ENCODE data around the gene RANBP9. TPM values are rescaled to one million over a fixed set of nuclear protein-coding genes. Genes with fewer than 3 reads are reported as not detected.

The RANBP9 gene
- total RNA-seq, 2 experiments from 2014 or later = 50.8 to 65.0 TPM

GRCh38 chr6:13617066-13617465, 94.6 kb downstream of the RANBP9 start:
- no peak for ATAC-seq
- peaks cover 37% of the 10 kb centered on the region for H3K4me1 Mint-ChIP-seq
- no peaks in the 10 kb centered on the region for H3K27me3 Mint-ChIP-seq
- intact Hi-C loops (cut with DNase I, micrococcal nuclease) = loop anchor here (5.0 kb wide), 2 partner anchors 145 to 1630 kb away; partner anchors contain the start of gene JARID2 (in 1 of the 2)
- peaks cover 53% of the 10 kb centered on the region for H3K36me3 Mint-ChIP-seq (ENCODE audit: low read depth)
- peak overlapping the region; percentile 92 for H3K4me3 Mint-ChIP-seq
- DNase-seq = no peak
- H3K27ac Mint-ChIP-seq = peak overlapping the region; percentile 90
- H3K9me3 Mint-ChIP-seq (ENCODE audit: low read depth) = no peaks in the 10 kb centered on the region
- CTCF ChIA-PET = interaction anchor here (0.6 to 3.6 kb wide), 8 partner anchors 7 to 197 kb away, joined by 3 to 32 read pairs (median 7); partner anchors contain the start of genes MCUR1, RANBP9 and SIRT5
- POLR2A ChIA-PET = interaction anchor here (0.7 kb wide), 1 partner anchor 315 kb away, joined by 3 read pairs; no protein-coding TSS in a partner anchor

GRCh38 chr6:13615792-13616120, 95.9 kb downstream of the RANBP9 start:
- Mint-ChIP-seq H3K4me1 (peaks cover 44% of the 10 kb centered on the region), H3K36me3 (ENCODE audit: low read depth) (peaks cover 48% of the 10 kb centered on the region), H3K27me3 (no peaks in the 10 kb centered on the region), H3K27ac (peak overlapping the region; percentile 90), H3K9me3 (ENCODE audit: low read depth) (no peaks in the 10 kb centered on the region), H3K4me3 (peak overlapping the region; percentile 92)
- CTCF ChIA-PET = interaction anchor here (0.6 to 3.6 kb wide), 22 partner anchors 9 to 287 kb away, joined by 3 to 32 read pairs (median 6); partner anchors contain the start of genes RANBP9, SIRT5 and TBC1D7
- ATAC-seq = peak; percentile 33
- intact Hi-C loops (cut with DNase I, micrococcal nuclease) = loop anchor here (1.0 to 5.0 kb wide), 11 partner anchors 41 to 1632 kb away; partner anchors contain the start of genes SIRT5 (in 2 of the 2), GFOD1 (in 1 of the 2), JARID2 (in 1 of the 2) and MCUR1 (in 1 of the 2)
- peak; percentile 70 for DNase-seq
- POLR2A ChIA-PET = interaction anchor here (0.6 to 2.1 kb wide), 8 partner anchors 21 to 287 kb away, joined by 3 to 10 read pairs (median 6); partner anchors contain the start of genes RANBP9, SIRT5 and TBC1D7

GRCh38 chr6:13614926-13615791, 96.5 kb downstream of the RANBP9 start, which contains the start of gene NOL7:
NOL7 (plus strand) TSS chr6:13615335; CDS start chr6:13615359, 24 bp downstream.
- no peaks in the 10 kb centered on the region for H3K27me3 Mint-ChIP-seq
- no peaks in the 10 kb centered on the region for H3K9me3 Mint-ChIP-seq (ENCODE audit: low read depth)
- peaks cover 44% of the 10 kb centered on the region for H3K4me1 Mint-ChIP-seq
- peaks cover 44% of the 10 kb centered on the region for H3K36me3 Mint-ChIP-seq (ENCODE audit: low read depth)
- peak; percentile 99 for DNase-seq
- intact Hi-C loops (cut with DNase I, micrococcal nuclease) = loop anchor here (1.0 to 5.0 kb wide), 11 partner anchors 41 to 1632 kb away; partner anchors contain the start of genes SIRT5 (in 2 of the 2), GFOD1 (in 1 of the 2), JARID2 (in 1 of the 2) and MCUR1 (in 1 of the 2)
- H3K27ac Mint-ChIP-seq = peak within 1 kb of the TSS; percentile 90
- POLR2A ChIA-PET = interaction anchor here (0.6 to 2.1 kb wide), 9 partner anchors 10 to 286 kb away, joined by 3 to 10 read pairs (median 5); partner anchors contain the start of genes RANBP9, SIRT5 and TBC1D7
- CTCF ChIA-PET = interaction anchor here (0.6 to 3.6 kb wide), 25 partner anchors 9 to 431 kb away, joined by 3 to 32 read pairs (median 5); partner anchors contain the start of genes RANBP9, SIRT5 and TBC1D7
- peak; percentile 92 for ATAC-seq
- peak within 1 kb of the TSS; percentile 92 for H3K4me3 Mint-ChIP-seq

GRCh38 chr6:13614126-13614925, 97.3 kb downstream of the RANBP9 start:
- Mint-ChIP-seq H3K4me1 (peaks cover 44% of the 10 kb centered on the region), H3K9me3 (ENCODE audit: low read depth) (no peaks in the 10 kb centered on the region), H3K27me3 (no peaks in the 10 kb centered on the region), H3K4me3 (peak overlapping the region; percentile 92), H3K36me3 (ENCODE audit: low read depth) (peaks cover 42% of the 10 kb centered on the region), H3K27ac (peak overlapping the region; percentile 90)
- ATAC-seq (peak; percentile 18), DNase-seq (peak; percentile 20)
- ChIA-PET CTCF (interaction anchor here (0.8 to 3.6 kb wide), 17 partner anchors 10 to 432 kb away, joined by 3 to 32 read pairs (median 6); partner anchors contain the start of genes RANBP9, SIRT5 and TBC1D7), POLR2A (interaction anchor here (0.6 to 2.1 kb wide), 6 partner anchors 10 to 286 kb away, joined by 3 to 10 read pairs (median 6); partner anchors contain the start of genes RANBP9, SIRT5 and TBC1D7)
- intact Hi-C loops (cut with DNase I, micrococcal nuclease) = loop anchor here in 1 of 2 experiments (2.0 kb wide), 2 partner anchors 152 to 172 kb away; no protein-coding TSS in a partner anchor

GRCh38 chr6:13613029-13613594, 98.5 kb downstream of the RANBP9 start:
- DNase-seq (no peak), ATAC-seq (no peak)
- Mint-ChIP-seq H3K4me3 (peak overlapping the region; percentile 92), H3K27me3 (no peaks in the 10 kb centered on the region), H3K36me3 (ENCODE audit: low read depth) (peaks cover 34% of the 10 kb centered on the region), H3K9me3 (ENCODE audit: low read depth) (no peaks in the 10 kb centered on the region), H3K27ac (no peak overlapping the region), H3K4me1 (peaks cover 39% of the 10 kb centered on the region)
- CTCF ChIA-PET = interaction anchor here (0.9 to 1.4 kb wide), 2 partner anchors 38 to 40 kb away, joined by 3 read pairs; no protein-coding TSS in a partner anchor
- intact Hi-C loops (cut with DNase I, micrococcal nuclease) = no loop called here
- POLR2A ChIA-PET = interaction anchor here (0.6 to 0.7 kb wide), 2 partner anchors 12 to 134 kb away, joined by 3 read pairs; no protein-coding TSS in a partner anchor

- ATAC-seq (no peak), DNase-seq (no peak)
- no peak overlapping the region for H3K4me3 Mint-ChIP-seq
- H3K27ac Mint-ChIP-seq = peak overlapping the region; percentile 62
- CTCF ChIA-PET = interaction anchor here (0.7 to 2.8 kb wide), 2 partner anchors 13 to 37 kb away, joined by 3 to 12 read pairs; partner anchors contain the start of gene SIRT5
- H3K36me3 Mint-ChIP-seq (ENCODE audit: low read depth) = peaks cover 27% of the 10 kb centered on the region
- intact Hi-C loops (cut with DNase I, micrococcal nuclease) = no loop called here
- H3K4me1 Mint-ChIP-seq = peaks cover 29% of the 10 kb centered on the region
- POLR2A ChIA-PET = interaction anchor here (0.6 kb wide), 1 partner anchor 222 kb away, joined by 3 read pairs; no protein-coding TSS in a partner anchor
- H3K27me3 Mint-ChIP-seq = no peaks in the 10 kb centered on the region
- no peaks in the 10 kb centered on the region for H3K9me3 Mint-ChIP-seq (ENCODE audit: low read depth)
These were observed 99.9 kb downstream of the RANBP9 start for GRCh38 chr6:13611715-13612114.

GRCh38 chr6:13605634-13606033, 106.0 kb downstream of the RANBP9 start:
- H3K4me3 Mint-ChIP-seq = no peak overlapping the region
- DNase-seq (no peak), ATAC-seq (no peak)
- H3K27me3 Mint-ChIP-seq = no peaks in the 10 kb centered on the region
- ChIA-PET CTCF (interaction anchor here (0.6 to 1.5 kb wide), 5 partner anchors 13 to 277 kb away, joined by 3 to 4 read pairs (median 3); partner anchors contain the start of gene TBC1D7), POLR2A (no interaction called here)
- intact Hi-C loops (cut with DNase I, micrococcal nuclease) = no loop called here
- H3K27ac Mint-ChIP-seq = no peak overlapping the region
- peaks cover 31% of the 10 kb centered on the region for H3K36me3 Mint-ChIP-seq (ENCODE audit: low read depth)
- no peaks in the 10 kb centered on the region for H3K4me1 Mint-ChIP-seq
- H3K9me3 Mint-ChIP-seq (ENCODE audit: low read depth) = no peaks in the 10 kb centered on the region

GRCh38 chr6:13604546-13605416, 106.9 kb downstream of the RANBP9 start:
- CTCF ChIA-PET = interaction anchor here (0.6 to 1.3 kb wide), 6 partner anchors 9 to 712 kb away, joined by 3 to 6 read pairs (median 3); partner anchors contain the start of gene SIRT5
- POLR2A ChIA-PET = no interaction called here
- Mint-ChIP-seq H3K4me1 (no peaks in the 10 kb centered on the region), H3K27me3 (no peaks in the 10 kb centered on the region), H3K9me3 (ENCODE audit: low read depth) (no peaks in the 10 kb centered on the region), H3K36me3 (ENCODE audit: low read depth) (peaks cover 34% of the 10 kb centered on the region), H3K27ac (no peak overlapping the region), H3K4me3 (no peak overlapping the region)
- DNase-seq (no peak), ATAC-seq (peak; percentile 33)
- intact Hi-C loops (cut with DNase I, micrococcal nuclease) = no loop called here

- no peaks in the 10 kb centered on the region for H3K9me3 Mint-ChIP-seq (ENCODE audit: low read depth)
- no peak overlapping the region for H3K4me3 Mint-ChIP-seq
- intact Hi-C loops (cut with DNase I, micrococcal nuclease) = no loop called here
- peaks cover 34% of the 10 kb centered on the region for H3K36me3 Mint-ChIP-seq (ENCODE audit: low read depth)
- no peaks in the 10 kb centered on the region for H3K4me1 Mint-ChIP-seq
- H3K27me3 Mint-ChIP-seq = no peaks in the 10 kb centered on the region
- ATAC-seq (no peak), DNase-seq (no peak)
- no peak overlapping the region for H3K27ac Mint-ChIP-seq
- ChIA-PET CTCF (interaction anchor here (0.7 to 1.3 kb wide), 4 partner anchors 9 to 712 kb away, joined by 3 to 6 read pairs (median 3); partner anchors contain the start of gene SIRT5), POLR2A (no interaction called here)
These were observed 107.5 kb downstream of the RANBP9 start for GRCh38 chr6:13604135-13604534.

Measured in activated CD4-positive, alpha-beta T cell treated with anti-CD3 and anti-CD28 coated beads for 36 hours (primary cell).